ENCODE results near the gene ELP1. TPM values are rescaled to one million over a fixed set of nuclear protein-coding genes. Genes with fewer than 3 reads are reported as not detected.

The ELP1 gene
- total and polyA plus RNA-seq, 4 donors, result 9.3 to 27.7 (median 16.4) TPM

GRCh38 chr9:108903420-108904103 is 30.4 kb downstream of the ELP1 start:
- Histone ChIP-seq H3K36me3 (ENCODE audit: control insufficient read depth in 4 of 4, insufficient read depth in 3 of 4, low read depth in 1 of 4, low read length in 3 of 4) (peaks cover 3 to 60% (median 40%) of the 10 kb centered on the region in 4 donors), H3K9ac (ENCODE audit: low read depth in 1 of 2, low read length in 2 of 2) (no peak overlapping the region), H3K4me3 (ENCODE audit: low read depth in 1 of 3, low read length in 3 of 3) (no peak overlapping the region), H3K27me3 (ENCODE audit: control insufficient read depth in 4 of 4, insufficient read depth in 4 of 4, low read length in 3 of 4) (no peaks in the 10 kb centered on the region), H3K27ac (ENCODE audit: low read depth in 1 of 2, low read length in 2 of 2) (no peak overlapping the region), H3K9me3 (ENCODE audit: control insufficient read depth in 4 of 4, low read length in 3 of 4) (no peaks in the 10 kb centered on the region), H3K4me1 (ENCODE audit: control insufficient read depth in 4 of 4, insufficient read depth in 4 of 4, low read length in 3 of 4) (peaks cover 0 to 7% (median 0%) of the 10 kb centered on the region in 4 donors)
- WGBS, result 86% methylated on average over 2 of the region's 2 CpGs
- TF ChIP-seq EGR1 (IDR thresholded peaks at IDR 0.05; ENCODE audit: low read depth in 2 of 2) (no peak), HNF4A (conservative IDR thresholded peaks at IDR 0.05) (no peak), ATF3 (IDR thresholded peaks at IDR 0.05) (no peak), YY1 (IDR thresholded peaks at IDR 0.05) (no peak), ZBTB33 (IDR thresholded peaks at IDR 0.05) (no peak), RXRA (IDR thresholded peaks at IDR 0.05) (no peak), NR2F2 (IDR thresholded peaks at IDR 0.05) (no peak), TAF1 (conservative IDR thresholded peaks at IDR 0.05) (no peak), MAX (IDR thresholded peaks at IDR 0.05) (no peak), FOXA1 (IDR thresholded peaks at IDR 0.05) (no peak), SP1 (IDR thresholded peaks at IDR 0.05) (no peak), GABPA (IDR thresholded peaks at IDR 0.05 in 1 of 2, conservative IDR thresholded peaks at IDR 0.05 in 1 of 2) (no peak), FOXA2 (IDR thresholded peaks at IDR 0.05) (no peak), RAD21 (IDR thresholded peaks at IDR 0.05) (no peak), JUND (IDR thresholded peaks at IDR 0.05) (no peak), HNF4G (IDR thresholded peaks at IDR 0.05) (no peak)
- TF ChIP-seq, protein P1, sequence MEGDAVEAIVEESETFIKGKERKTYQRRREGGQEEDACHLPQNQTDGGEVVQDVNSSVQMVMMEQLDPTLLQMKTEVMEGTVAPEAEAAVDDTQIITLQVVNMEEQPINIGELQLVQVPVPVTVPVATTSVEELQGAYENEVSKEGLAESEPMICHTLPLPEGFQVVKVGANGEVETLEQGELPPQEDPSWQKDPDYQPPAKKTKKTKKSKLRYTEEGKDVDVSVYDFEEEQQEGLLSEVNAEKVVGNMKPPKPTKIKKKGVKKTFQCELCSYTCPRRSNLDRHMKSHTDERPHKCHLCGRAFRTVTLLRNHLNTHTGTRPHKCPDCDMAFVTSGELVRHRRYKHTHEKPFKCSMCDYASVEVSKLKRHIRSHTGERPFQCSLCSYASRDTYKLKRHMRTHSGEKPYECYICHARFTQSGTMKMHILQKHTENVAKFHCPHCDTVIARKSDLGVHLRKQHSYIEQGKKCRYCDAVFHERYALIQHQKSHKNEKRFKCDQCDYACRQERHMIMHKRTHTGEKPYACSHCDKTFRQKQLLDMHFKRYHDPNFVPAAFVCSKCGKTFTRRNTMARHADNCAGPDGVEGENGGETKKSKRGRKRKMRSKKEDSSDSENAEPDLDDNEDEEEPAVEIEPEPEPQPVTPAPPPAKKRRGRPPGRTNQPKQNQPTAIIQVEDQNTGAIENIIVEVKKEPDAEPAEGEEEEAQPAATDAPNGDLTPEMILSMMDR (IDR thresholded peaks at IDR 0.05; ENCODE audit: low read depth, low read length, missing input control), result no peak
- TF ChIP-seq, protein P2, sequence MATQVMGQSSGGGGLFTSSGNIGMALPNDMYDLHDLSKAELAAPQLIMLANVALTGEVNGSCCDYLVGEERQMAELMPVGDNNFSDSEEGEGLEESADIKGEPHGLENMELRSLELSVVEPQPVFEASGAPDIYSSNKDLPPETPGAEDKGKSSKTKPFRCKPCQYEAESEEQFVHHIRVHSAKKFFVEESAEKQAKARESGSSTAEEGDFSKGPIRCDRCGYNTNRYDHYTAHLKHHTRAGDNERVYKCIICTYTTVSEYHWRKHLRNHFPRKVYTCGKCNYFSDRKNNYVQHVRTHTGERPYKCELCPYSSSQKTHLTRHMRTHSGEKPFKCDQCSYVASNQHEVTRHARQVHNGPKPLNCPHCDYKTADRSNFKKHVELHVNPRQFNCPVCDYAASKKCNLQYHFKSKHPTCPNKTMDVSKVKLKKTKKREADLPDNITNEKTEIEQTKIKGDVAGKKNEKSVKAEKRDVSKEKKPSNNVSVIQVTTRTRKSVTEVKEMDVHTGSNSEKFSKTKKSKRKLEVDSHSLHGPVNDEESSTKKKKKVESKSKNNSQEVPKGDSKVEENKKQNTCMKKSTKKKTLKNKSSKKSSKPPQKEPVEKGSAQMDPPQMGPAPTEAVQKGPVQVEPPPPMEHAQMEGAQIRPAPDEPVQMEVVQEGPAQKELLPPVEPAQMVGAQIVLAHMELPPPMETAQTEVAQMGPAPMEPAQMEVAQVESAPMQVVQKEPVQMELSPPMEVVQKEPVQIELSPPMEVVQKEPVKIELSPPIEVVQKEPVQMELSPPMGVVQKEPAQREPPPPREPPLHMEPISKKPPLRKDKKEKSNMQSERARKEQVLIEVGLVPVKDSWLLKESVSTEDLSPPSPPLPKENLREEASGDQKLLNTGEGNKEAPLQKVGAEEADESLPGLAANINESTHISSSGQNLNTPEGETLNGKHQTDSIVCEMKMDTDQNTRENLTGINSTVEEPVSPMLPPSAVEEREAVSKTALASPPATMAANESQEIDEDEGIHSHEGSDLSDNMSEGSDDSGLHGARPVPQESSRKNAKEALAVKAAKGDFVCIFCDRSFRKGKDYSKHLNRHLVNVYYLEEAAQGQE (IDR thresholded peaks at IDR 0.05), result no peak
- no peak for DNase-seq (ENCODE audit: low spot score)
